Glomerular visceral epithelial cell (primary cell): Measurements from ENCODE around the gene MEGF6.

Experiments
- DNase-seq: peaks from one replicate; pipeline ENCODE4 v3.0.0-alpha.2; 2016; ENCODE audit errors: extremely low spot score

The MEGF6 gene

GRCh38 chr1:3502641-3503524, 108.4 kb downstream of the MEGF6 start:
- no peak for DNase-seq

DNA sequence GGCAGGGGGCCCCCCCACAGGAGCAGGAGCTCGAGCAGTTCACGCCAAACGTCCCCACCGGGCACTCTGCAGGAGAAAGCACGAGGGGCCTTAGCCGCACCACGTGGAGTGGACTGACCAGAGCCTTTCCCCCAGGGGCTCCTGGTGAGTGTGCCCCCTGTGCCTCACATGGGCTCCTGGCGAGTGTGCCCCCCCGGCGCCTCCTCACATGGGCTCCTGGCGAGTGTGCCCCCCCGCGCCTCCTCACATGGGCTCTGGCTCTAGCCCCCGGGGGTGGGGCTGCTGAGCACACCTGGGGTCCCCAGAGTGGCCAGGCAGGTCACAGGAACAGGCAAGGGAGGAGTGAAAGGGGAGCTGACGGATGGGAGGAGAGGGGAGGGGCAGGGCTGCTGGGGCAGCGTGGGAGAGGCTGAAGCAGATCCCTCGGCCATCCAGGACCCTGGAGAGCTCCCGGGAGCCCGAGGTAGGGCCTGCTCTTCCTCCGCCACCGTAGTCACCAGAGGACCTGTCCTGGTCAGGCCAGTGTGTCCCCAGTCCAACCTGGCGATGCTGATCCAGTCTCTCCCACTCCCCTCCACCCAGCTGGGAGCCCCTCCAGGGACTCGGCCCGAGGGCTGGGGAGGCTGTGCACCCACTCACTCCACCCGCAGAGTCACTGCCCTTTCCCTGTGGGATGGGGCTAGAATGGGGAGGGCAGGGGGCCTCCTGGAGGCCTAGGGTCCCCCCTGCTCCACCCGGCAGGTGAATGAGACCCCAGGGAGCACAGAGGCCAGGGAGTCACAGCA, 109.3 kb downstream of the MEGF6 start:
- peak; percentile 34 for DNase-seq

- DNase-seq, result no peak
Observed at GRCh38 chr1:3501437-3501836, 109.9 kb downstream of the MEGF6 start.

GRCh38 chr1:3500265-3500835, 111.0 kb downstream of the MEGF6 start:
- DNase-seq, result no peak

DNA sequence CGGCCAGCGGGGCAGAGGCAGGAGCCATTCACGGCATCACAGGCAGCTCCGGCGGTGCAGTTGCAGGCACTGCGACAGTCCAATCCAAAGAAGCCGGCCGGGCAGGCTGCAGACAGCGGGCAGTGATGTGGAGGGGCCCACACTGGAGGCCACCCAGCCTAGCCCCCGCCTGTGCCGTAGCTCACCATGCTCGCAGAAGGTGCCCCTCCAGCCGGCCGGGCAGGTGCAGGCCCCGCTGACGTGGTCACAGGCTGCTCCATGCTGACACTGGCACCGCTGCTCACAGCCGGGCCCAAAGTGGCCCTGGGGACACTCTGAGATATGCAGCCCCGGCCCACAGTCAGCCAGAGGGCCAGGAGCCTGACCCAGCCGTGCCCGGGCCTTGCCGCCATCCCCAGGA, 111.7 kb downstream of the MEGF6 start:
- no peak for DNase-seq

DNA sequence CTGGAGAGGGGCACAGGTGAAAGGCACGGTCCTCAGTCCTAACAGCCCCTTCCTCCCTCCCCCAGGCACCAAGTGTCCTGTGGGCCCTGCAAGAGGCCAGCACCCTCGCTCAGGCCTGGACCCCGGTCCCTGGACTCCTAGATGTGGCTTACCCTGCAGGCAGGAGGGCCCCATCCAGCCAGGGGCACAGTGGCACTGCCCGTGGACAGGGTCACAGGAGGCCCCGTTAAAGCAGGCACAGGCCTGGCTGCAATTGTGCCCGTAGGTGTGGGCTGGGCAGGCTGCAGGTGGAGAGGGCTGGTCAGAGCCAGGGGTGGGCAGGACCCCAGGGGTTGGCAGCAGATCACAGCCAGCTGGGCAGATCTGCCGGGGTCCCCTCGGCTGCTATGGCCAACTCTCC, 112.3 kb downstream of the MEGF6 start:
- DNase-seq, result no peak

DNA sequence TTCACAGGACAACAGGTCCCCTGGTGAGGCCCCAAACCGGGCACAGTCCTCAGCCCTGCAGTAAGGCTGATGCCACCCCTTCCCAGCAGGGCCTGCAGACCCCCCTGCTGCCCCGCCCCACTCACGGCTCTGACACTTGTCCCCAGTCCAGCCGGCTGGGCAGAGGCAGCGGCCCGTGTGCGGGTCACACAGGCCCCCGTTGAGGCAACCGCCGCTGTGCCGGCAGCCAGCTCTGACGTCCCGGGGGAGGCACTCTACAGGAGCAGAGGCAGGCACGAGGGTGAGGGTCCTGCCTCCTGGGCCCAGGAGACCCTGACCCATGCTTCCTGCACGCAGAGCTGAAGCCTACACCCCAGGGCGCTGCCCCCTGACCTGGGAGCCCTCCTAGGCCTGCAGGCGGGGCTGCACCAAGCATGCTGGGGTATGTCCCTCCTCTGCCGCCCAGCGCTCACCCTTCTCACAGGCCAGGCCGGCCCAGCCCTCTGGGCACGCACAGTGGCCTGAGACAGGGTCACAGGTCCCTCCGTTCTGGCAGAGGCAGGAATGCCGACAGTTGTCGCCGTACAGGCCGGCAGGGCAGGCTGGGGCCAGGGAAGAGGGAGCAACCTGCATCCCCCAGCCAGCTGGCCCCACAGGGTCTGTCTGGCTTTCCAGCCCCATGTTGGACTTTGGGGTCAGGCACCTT, 112.9 kb downstream of the MEGF6 start:
- no peak for DNase-seq

- DNase-seq, result no peak
Observed at GRCh38 chr1:3497521-3497920, 113.8 kb downstream of the MEGF6 start.

- no peak for DNase-seq
Observed at GRCh38 chr1:3496916-3497315, 114.4 kb downstream of the MEGF6 start.

GRCh38 chr1:3495776-3496745, 115.2 kb downstream of the MEGF6 start:
- peak; percentile 90 for DNase-seq

DNA sequence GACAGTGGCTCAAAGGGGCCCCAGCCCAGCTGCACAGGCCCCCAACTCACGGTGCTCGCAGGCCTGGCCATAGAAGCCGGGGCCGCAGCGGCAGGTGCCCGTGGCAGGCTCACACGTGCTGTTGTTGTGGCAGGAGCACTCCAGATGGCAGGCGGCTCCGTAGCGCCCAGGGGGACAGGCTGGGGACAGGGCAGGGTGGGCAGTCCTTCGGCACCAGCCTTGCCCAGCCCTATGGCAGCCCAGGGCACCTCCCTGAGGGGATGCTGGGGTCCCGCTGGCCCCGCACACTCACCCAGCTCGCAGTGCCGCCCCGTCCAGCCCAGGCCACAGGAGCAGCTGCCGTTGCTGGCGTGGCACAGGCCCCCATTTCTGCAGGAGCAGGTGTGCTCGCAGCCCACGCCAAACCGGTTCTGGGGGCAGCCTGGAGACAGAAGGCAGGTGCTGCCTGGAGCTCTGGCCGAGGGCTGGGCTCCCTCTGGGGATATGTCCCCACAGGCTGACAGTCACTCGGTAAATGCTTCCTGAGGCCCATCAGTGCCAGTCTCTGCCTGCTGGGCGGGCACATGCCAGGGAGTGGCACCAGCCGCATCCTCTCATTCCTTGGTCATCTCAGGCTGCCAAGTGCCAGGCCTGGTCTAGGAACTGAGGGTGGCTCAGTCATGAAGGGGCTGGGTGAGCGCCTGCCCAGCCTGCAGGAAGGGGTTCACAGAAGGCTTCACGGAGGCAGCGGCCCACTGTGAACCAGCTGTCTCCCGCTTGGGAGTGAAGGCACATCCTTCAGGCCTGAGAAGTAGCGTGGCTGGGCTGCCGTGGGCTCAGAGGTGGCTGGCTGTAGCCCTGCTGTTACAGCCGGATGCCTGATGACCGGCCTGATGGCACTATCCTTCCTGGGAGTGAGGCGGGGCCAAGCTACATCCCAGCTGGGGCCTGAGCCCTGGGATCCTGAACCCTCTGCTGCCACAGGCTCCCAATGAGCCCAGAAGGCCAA, 116.7 kb downstream of the MEGF6 start:
- DNase-seq, result no peak

- no peak for DNase-seq
Observed at GRCh38 chr1:3492545-3493246, 118.6 kb downstream of the MEGF6 start.

- peak; percentile 74 for DNase-seq
Observed at GRCh38 chr1:3491291-3492246, 119.7 kb downstream of the MEGF6 start.

DNA sequence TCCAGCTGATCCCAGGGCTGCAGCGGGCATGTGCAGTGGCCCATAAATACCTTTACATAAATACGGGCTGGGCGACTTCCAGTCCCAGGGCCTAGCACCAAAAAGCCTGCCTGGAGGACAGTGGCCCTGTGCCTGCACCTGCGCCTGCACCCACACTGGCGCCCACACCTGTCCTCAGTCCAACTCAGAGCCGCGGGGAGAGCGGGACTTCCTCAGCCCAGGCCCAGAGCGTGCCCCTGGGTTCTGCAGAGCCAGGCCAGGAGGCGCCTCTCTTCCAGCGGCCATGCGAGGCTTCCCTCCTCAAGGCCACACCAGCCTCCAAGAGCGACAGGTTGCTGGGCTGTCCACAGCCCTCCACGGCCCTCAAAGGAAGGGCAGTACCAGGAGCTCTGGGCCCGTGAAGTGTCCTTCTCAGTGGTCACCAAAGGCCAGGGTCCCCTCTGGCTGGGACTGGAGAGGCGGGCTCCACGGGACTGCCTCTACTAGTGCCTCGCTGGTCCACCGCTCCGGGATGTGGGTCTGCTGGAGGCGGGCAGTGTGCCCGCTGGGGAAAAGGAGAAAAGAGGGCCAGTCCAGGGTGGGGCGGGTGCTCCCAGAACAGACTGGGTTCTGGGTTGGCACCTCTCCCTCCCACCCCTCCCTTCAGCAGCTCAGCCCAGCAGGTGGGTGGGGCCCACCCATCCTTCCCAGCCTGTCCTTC, 121.1 kb downstream of the MEGF6 start:
- no peak for DNase-seq

DNA sequence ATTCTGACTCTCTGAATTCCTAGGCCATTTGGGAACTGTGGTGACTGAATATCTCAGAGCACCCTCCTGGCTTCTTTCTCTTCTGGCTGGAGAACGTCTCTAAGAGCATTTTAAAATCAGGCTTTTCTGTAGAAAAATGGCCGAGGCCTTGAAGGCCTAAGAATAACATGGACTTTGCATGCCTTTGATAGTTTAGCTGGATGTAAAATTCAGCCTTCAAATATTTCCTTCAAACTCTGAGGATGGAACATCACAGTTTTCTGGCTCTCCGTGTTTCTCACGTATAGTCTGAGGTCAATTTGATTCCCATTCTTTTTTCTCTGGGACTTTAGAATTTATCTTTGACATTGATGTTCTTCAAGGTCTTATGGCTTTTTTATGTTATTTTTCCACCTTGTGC, 122.9 kb downstream of the MEGF6 start:
- no peak for DNase-seq

- no peak for DNase-seq
Observed at GRCh38 chr1:3485016-3485415, 126.3 kb downstream of the MEGF6 start.

DNA sequence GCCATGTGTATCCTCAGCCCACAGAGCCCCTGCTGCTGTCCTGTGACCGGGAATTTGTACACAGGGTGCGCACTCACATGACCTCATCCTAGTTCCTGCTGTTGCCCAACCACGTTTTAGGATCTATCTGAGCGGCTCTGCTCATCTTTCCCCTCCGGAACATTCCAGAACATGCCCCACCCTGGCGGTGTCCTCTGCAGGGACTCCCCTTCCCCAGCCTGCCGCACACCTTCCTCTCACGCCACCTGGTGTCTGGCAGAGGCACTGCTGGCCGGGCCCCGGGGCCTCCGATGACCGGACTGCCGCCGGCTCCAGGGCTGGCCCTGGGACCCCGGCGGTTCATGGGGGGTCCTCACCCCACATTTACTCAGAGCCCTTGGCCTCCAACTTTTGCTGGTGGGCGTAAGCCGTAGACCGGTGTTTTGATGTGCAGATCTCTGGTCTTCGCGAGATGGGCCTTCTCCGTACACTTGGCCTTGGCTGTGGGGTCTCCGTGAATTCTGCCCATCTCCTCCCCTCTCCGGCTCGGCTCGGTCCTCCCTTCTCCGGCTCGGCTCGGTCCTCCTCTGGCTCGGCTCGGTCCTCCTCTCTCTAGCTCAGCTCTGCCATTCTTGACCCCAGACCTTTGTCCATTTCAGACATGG, 127.4 kb downstream of the MEGF6 start:
- DNase-seq, result peak; percentile 37
